Measurements from ENCODE around the gene UXT. TPM values are rescaled to one million over a fixed set of nuclear protein-coding genes. Genes with fewer than 3 reads are reported as not detected.

UXT gene
- total and polyA plus RNA-seq, 2 of the 4 experiments (the other 2 are of a cell fraction) = 106 to 164 TPM

- H3K36me3 ChIP-seq (ENCODE audit: control insufficient read depth, insufficient read depth, low read length) = no peaks in the 10 kb centered on the region
- H3K9me1 ChIP-seq (ENCODE audit: insufficient read depth, low read length) = no peaks in the 10 kb centered on the region
- DNase-seq = no peak
- H2BK5ac ChIP-seq (ENCODE audit: low read depth, low read length, poor library complexity, severe bottlenecking) = no peak overlapping the region
- no peak overlapping the region for H2BK20ac ChIP-seq (ENCODE audit: low read depth, low read length)
- H2AFZ ChIP-seq (replicated peaks; ENCODE audit: low read length, poor library complexity) = no peak overlapping the region
- intact Hi-C loops (cut with micrococcal nuclease) = no loop called here
- no peak overlapping the region for H4K91ac ChIP-seq (ENCODE audit: insufficient read depth, low read depth, low read length)
- dilution Hi-C loops (cut with HindIII; ENCODE audit: low sequenced_read_pairs, unreplicated experiment) = no loop called here
- ChIA-PET POLR2A (ENCODE audit: unreplicated experiment) (no interaction called here), CTCF (no interaction called here)
- no peak overlapping the region for H3K14ac ChIP-seq (replicated peaks; ENCODE audit: low read depth, low read length)
- H2BK120ac ChIP-seq (ENCODE audit: low read depth, low read length) = no peak overlapping the region
- H4K5ac ChIP-seq (ENCODE audit: low read depth, low read length) = no peak overlapping the region
- no peak overlapping the region for H4K8ac ChIP-seq (ENCODE audit: low read depth in 2 of 2, low read length in 2 of 2)
- H3K4me1 ChIP-seq (ENCODE audit: control insufficient read depth, insufficient read depth, low read length) = no peaks in the 10 kb centered on the region
- H3K23ac ChIP-seq (ENCODE audit: low read depth, low read length) = no peak overlapping the region
- no peaks in the 10 kb centered on the region for H3K79me1 ChIP-seq (ENCODE audit: low read depth in 1 of 2, low read length in 2 of 2)
- no peak overlapping the region for H3K27ac ChIP-seq (ENCODE audit: insufficient read depth, low read length)
- no peak overlapping the region for H3K56ac ChIP-seq (ENCODE audit: extremely low read depth, insufficient read depth, low read length)
- no peak overlapping the region for H3K4ac ChIP-seq (ENCODE audit: low read depth, low read length)
- no peak overlapping the region for H2BK15ac ChIP-seq (ENCODE audit: low read depth, low read length)
- in situ Hi-C loops (cut with MboI; ENCODE audit: low sequenced_read_pairs) = no loop called here
- no peak for TF ChIP-seq MXI1 (IDR thresholded peaks at IDR 0.05; ENCODE audit: borderline replicate concordance, low read depth, low read length)
- no peak for TF ChIP-seq BHLHE40 (IDR thresholded peaks at IDR 0.05; ENCODE audit: low read depth, low read length)
- TF ChIP-seq MAFK (IDR thresholded peaks at IDR 0.05; ENCODE audit: low read depth, low read length) = no peak
- no peak for TF ChIP-seq NFE2L2 (IDR thresholded peaks at IDR 0.05; ENCODE audit: low read depth, low read length)
- TF ChIP-seq CHD1 (IDR thresholded peaks at IDR 0.05; ENCODE audit: low read depth, low read length) = no peak
- no peak for TF ChIP-seq POLR2A (IDR thresholded peaks at IDR 0.05; ENCODE audit: low read depth, low read length)
- TF ChIP-seq RFX5 (IDR thresholded peaks at IDR 0.05; ENCODE audit: low read depth, low read length) = no peak
- no peak for TF ChIP-seq FOS (IDR thresholded peaks at IDR 0.05; ENCODE audit: low read depth, low read length)
- no peak for TF ChIP-seq SMC3 (IDR thresholded peaks at IDR 0.05; ENCODE audit: low read depth, low read length)
- no peak for TF ChIP-seq MAZ (IDR thresholded peaks at IDR 0.05; ENCODE audit: borderline replicate concordance, low read depth, low read length)
- TF ChIP-seq, protein P1, sequence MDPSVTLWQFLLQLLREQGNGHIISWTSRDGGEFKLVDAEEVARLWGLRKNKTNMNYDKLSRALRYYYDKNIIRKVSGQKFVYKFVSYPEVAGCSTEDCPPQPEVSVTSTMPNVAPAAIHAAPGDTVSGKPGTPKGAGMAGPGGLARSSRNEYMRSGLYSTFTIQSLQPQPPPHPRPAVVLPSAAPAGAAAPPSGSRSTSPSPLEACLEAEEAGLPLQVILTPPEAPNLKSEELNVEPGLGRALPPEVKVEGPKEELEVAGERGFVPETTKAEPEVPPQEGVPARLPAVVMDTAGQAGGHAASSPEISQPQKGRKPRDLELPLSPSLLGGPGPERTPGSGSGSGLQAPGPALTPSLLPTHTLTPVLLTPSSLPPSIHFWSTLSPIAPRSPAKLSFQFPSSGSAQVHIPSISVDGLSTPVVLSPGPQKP (IDR thresholded peaks at IDR 0.05; ENCODE audit: borderline replicate concordance, low read depth, low read length) = no peak
- no peak for TF ChIP-seq RCOR1 (IDR thresholded peaks at IDR 0.05; ENCODE audit: insufficient replicate concordance, low read length)
- TF ChIP-seq CEBPB (IDR thresholded peaks at IDR 0.05; ENCODE audit: low read depth, low read length) = no peak
- TF ChIP-seq USF2 (IDR thresholded peaks at IDR 0.05; ENCODE audit: low read depth, low read length) = no peak
- TF ChIP-seq, protein P2, sequence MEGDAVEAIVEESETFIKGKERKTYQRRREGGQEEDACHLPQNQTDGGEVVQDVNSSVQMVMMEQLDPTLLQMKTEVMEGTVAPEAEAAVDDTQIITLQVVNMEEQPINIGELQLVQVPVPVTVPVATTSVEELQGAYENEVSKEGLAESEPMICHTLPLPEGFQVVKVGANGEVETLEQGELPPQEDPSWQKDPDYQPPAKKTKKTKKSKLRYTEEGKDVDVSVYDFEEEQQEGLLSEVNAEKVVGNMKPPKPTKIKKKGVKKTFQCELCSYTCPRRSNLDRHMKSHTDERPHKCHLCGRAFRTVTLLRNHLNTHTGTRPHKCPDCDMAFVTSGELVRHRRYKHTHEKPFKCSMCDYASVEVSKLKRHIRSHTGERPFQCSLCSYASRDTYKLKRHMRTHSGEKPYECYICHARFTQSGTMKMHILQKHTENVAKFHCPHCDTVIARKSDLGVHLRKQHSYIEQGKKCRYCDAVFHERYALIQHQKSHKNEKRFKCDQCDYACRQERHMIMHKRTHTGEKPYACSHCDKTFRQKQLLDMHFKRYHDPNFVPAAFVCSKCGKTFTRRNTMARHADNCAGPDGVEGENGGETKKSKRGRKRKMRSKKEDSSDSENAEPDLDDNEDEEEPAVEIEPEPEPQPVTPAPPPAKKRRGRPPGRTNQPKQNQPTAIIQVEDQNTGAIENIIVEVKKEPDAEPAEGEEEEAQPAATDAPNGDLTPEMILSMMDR (conservative IDR thresholded peaks at IDR 0.05; ENCODE audit: low read depth, low read length) = no peak
- no peak for TF ChIP-seq RAD21 (IDR thresholded peaks at IDR 0.05; ENCODE audit: low read length)
- H3K27me3 ChIP-seq (ENCODE audit: control insufficient read depth, insufficient read depth, low read length) = peaks cover 4% of the 10 kb centered on the region
- no peaks in the 10 kb centered on the region for H3K9me3 ChIP-seq (ENCODE audit: control insufficient read depth, insufficient read depth, low read length)
- no peak for ATAC-seq (ENCODE audit: low read depth)
- H3K18ac ChIP-seq (ENCODE audit: low read depth, low read length) = no peak overlapping the region
- no peaks in the 10 kb centered on the region for H4K20me1 ChIP-seq (ENCODE audit: insufficient read depth, low read length)
- no peak overlapping the region for H3K9ac ChIP-seq (ENCODE audit: low read depth, low read length)
- no peak overlapping the region for H2AK9ac ChIP-seq (replicated peaks; ENCODE audit: low read depth, low read length, poor library complexity)
- no TSS peak for BruUV-seq (replicated peaks)
- no CpG with 5 or more reads among the region's 5 CpGs for WGBS, 2 experiments (ENCODE audit: extremely low coverage in 2 of 2, insufficient read length in 1 of 2)
- no peak overlapping the region for H3K4me2 ChIP-seq (ENCODE audit: low read depth, low read length)
- no peak overlapping the region for H2AK5ac ChIP-seq (ENCODE audit: low read depth, low read length)
- H3K4me3 ChIP-seq (ENCODE audit: insufficient read depth, low read depth, low read length) = no peak overlapping the region
Measured at GRCh38 chrX:47674776-47675175, 15.8 kb upstream of the UXT start.

Data from IMR-90 (cell line).